Measurements from ENCODE around the gene FABP1.

Gene FABP1

DNA sequence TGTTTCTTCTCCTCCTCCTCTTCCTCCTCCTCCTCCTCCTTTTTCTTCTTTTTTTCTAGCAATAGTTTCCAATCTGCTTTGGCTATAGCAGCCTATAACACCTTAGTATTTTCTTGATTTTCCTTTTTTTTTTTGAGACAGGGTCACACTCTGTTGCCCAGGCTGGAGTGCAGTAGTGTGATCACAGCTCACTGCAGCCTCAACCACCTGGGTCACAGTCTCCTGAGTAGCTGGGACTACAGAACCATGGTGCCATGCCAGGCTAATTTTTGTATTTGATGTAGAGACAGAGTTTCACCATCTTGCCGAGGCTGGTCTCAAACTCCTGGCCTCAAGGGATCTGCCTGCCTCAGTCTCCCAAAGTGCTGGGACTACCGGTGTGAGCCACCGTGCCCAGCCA, 31.6 kb upstream of the FABP1 start:
- no peak overlapping the region for H2BK5ac ChIP-seq (ENCODE audit: low read length)
- no peak overlapping the region for H2BK120ac ChIP-seq (ENCODE audit: low read depth, low read length)
- no peak overlapping the region for H3K14ac ChIP-seq (ENCODE audit: low read length)
- H2AFZ ChIP-seq (ENCODE audit: low read length) = no peak overlapping the region
- no peak overlapping the region for H3K23ac ChIP-seq (ENCODE audit: low read depth, low read length, poor library complexity)
- H3K9me3 ChIP-seq (replicated peaks in 1 of 2; ENCODE audit: control insufficient read depth in 2 of 2, insufficient read depth in 1 of 2, low read depth in 1 of 2, low read length in 2 of 2) = no peaks in the 10 kb centered on the region
- no peak overlapping the region for H3K4me2 ChIP-seq (ENCODE audit: insufficient read depth, low read length, poor library complexity, severe bottlenecking)
- no peaks in the 10 kb centered on the region for H3K4me1 ChIP-seq (ENCODE audit: control insufficient read depth in 2 of 2, insufficient read depth in 1 of 2, low read depth in 1 of 2, low read length in 2 of 2)
- H3K36me3 ChIP-seq (replicated peaks in 1 of 2; ENCODE audit: control insufficient read depth in 2 of 2, insufficient read depth in 2 of 2, low read length in 2 of 2) = no peaks in the 10 kb centered on the region
- H2AK5ac ChIP-seq (ENCODE audit: low read depth, low read length) = no peak overlapping the region
- no peak overlapping the region for H3K4ac ChIP-seq (ENCODE audit: low read length)
- no peaks in the 10 kb centered on the region for H3K27me3 ChIP-seq (ENCODE audit: control insufficient read depth in 3 of 3, insufficient read depth in 3 of 3, low read depth in 1 of 3, low read length in 3 of 3)
- H3K79me1 ChIP-seq (ENCODE audit: low read depth, low read length) = no peaks in the 10 kb centered on the region
- H4K91ac ChIP-seq (ENCODE audit: low read depth, low read length, poor library complexity) = no peak overlapping the region
- WGBS, 2 donors (ENCODE audit: extremely low coverage in 2 of 2, insufficient read length in 2 of 2, insufficient replicate concordance in 1 of 2) = no CpG with 5 or more reads among the region's 3 CpGs
- no peak overlapping the region for H4K8ac ChIP-seq (ENCODE audit: low read depth, low read length)
- no peak for DNase-seq (ENCODE audit: low spot score)
- H3K18ac ChIP-seq (ENCODE audit: low read length) = no peak overlapping the region
- H3K9ac ChIP-seq (ENCODE audit: low read depth, low read length, poor library complexity) = no peak overlapping the region
- H2BK15ac ChIP-seq (ENCODE audit: low read length) = no peak overlapping the region
- no peak overlapping the region for H2BK12ac ChIP-seq (ENCODE audit: low read length)
- no peak overlapping the region for H3K27ac ChIP-seq (replicated peaks; ENCODE audit: low read length)
- H3K4me3 ChIP-seq (ENCODE audit: low read length in 2 of 2) = no peak overlapping the region

DNA sequence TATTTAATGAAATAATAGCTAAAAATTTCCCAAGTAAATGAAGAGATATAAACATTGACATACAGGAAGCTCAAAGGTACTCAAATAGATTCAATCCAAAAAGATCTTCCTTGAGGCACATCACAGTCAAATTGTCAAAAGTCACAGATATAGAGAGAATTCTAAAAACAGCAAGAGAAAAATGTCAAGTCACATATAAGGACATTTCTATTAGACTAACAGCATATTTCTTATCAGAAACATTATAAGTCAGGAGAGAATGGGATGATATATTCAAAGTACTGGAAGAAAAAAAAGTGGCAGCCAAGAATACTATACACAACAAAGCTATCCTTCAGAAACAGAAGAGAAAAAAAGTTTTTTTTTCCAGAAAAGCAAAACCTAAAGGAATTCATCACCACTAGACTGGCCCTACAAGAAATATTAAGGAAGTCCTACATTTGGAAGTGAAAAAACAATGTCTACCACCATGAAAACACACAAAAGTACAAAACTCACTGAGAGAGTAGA, 21.1 kb upstream of the FABP1 start:
- Histone ChIP-seq H3K18ac (ENCODE audit: low read length) (no peak overlapping the region), H2BK5ac (ENCODE audit: low read length) (no peak overlapping the region), H2BK12ac (ENCODE audit: low read length) (no peak overlapping the region), H3K4me3 (ENCODE audit: low read length in 2 of 2) (no peak overlapping the region), H3K27ac (replicated peaks; ENCODE audit: low read length) (no peak overlapping the region), H4K8ac (ENCODE audit: low read depth, low read length) (no peak overlapping the region), H3K4ac (ENCODE audit: low read length) (no peak overlapping the region), H3K23ac (ENCODE audit: low read depth, low read length, poor library complexity) (no peak overlapping the region), H3K4me2 (ENCODE audit: insufficient read depth, low read length, poor library complexity, severe bottlenecking) (no peak overlapping the region), H3K14ac (ENCODE audit: low read length) (no peak overlapping the region), H3K4me1 (ENCODE audit: control insufficient read depth in 2 of 2, insufficient read depth in 1 of 2, low read depth in 1 of 2, low read length in 2 of 2) (no peaks in the 10 kb centered on the region), H3K27me3 (ENCODE audit: control insufficient read depth in 3 of 3, insufficient read depth in 3 of 3, low read depth in 1 of 3, low read length in 3 of 3) (no peaks in the 10 kb centered on the region), H3K36me3 (replicated peaks in 1 of 2; ENCODE audit: control insufficient read depth in 2 of 2, insufficient read depth in 2 of 2, low read length in 2 of 2) (no peaks in the 10 kb centered on the region), H2BK15ac (ENCODE audit: low read length) (no peak overlapping the region), H4K91ac (ENCODE audit: low read depth, low read length, poor library complexity) (no peak overlapping the region), H2AK5ac (ENCODE audit: low read depth, low read length) (no peak overlapping the region), H3K9me3 (replicated peaks in 1 of 2; ENCODE audit: control insufficient read depth in 2 of 2, insufficient read depth in 1 of 2, low read depth in 1 of 2, low read length in 2 of 2) (peaks cover 3% of the 10 kb centered on the region in 2 donors), H3K79me1 (ENCODE audit: low read depth, low read length) (no peaks in the 10 kb centered on the region), H3K9ac (ENCODE audit: low read depth, low read length, poor library complexity) (no peak overlapping the region), H2AFZ (ENCODE audit: low read length) (no peak overlapping the region), H2BK120ac (ENCODE audit: low read depth, low read length) (no peak overlapping the region)
- no peak for DNase-seq (ENCODE audit: low spot score)

DNA sequence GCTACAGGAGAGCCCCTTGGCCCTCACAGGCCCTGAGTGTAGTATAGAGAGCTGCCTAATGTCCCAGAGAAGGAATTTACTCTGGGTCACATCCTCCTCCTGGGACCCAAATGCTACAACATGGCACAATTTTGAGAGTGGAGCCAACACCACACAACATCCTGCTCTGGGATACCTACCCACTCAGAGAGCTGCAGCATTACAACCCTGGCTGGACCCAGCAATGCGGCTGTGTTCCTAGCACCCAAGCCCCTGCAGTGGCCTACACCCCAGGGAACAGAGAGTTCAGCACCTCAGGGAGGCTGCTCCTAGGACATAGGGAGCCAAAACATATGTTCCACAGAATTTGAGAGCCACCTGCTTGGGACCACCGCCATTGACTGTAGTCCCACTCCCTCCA, 19.3 kb upstream of the FABP1 start:
- Histone ChIP-seq H3K27me3 (ENCODE audit: control insufficient read depth in 3 of 3, insufficient read depth in 3 of 3, low read depth in 1 of 3, low read length in 3 of 3) (no peaks in the 10 kb centered on the region), H2BK12ac (ENCODE audit: low read length) (no peak overlapping the region), H4K8ac (ENCODE audit: low read depth, low read length) (no peak overlapping the region), H3K27ac (replicated peaks; ENCODE audit: low read length) (no peak overlapping the region), H3K36me3 (replicated peaks in 1 of 2; ENCODE audit: control insufficient read depth in 2 of 2, insufficient read depth in 2 of 2, low read length in 2 of 2) (no peaks in the 10 kb centered on the region), H3K4ac (ENCODE audit: low read length) (no peak overlapping the region), H2AFZ (ENCODE audit: low read length) (no peak overlapping the region), H3K23ac (ENCODE audit: low read depth, low read length, poor library complexity) (peak overlapping the region; percentile 6), H2AK5ac (ENCODE audit: low read depth, low read length) (no peak overlapping the region), H3K9me3 (replicated peaks in 1 of 2; ENCODE audit: control insufficient read depth in 2 of 2, insufficient read depth in 1 of 2, low read depth in 1 of 2, low read length in 2 of 2) (peaks cover 0 to 3% of the 10 kb centered on the region in 2 donors), H2BK120ac (ENCODE audit: low read depth, low read length) (no peak overlapping the region), H4K91ac (ENCODE audit: low read depth, low read length, poor library complexity) (no peak overlapping the region), H3K4me2 (ENCODE audit: insufficient read depth, low read length, poor library complexity, severe bottlenecking) (no peak overlapping the region), H2BK5ac (ENCODE audit: low read length) (no peak overlapping the region), H3K79me1 (ENCODE audit: low read depth, low read length) (no peaks in the 10 kb centered on the region), H3K4me1 (ENCODE audit: control insufficient read depth in 2 of 2, insufficient read depth in 1 of 2, low read depth in 1 of 2, low read length in 2 of 2) (no peaks in the 10 kb centered on the region), H3K4me3 (ENCODE audit: low read length in 2 of 2) (no peak overlapping the region), H2BK15ac (ENCODE audit: low read length) (no peak overlapping the region), H3K18ac (ENCODE audit: low read length) (no peak overlapping the region), H3K9ac (ENCODE audit: low read depth, low read length, poor library complexity) (no peak overlapping the region), H3K14ac (ENCODE audit: low read length) (no peak overlapping the region)
- DNase-seq (ENCODE audit: low spot score) = no peak
- no CpG with 5 or more reads among the region's 2 CpGs for WGBS, 2 donors (ENCODE audit: extremely low coverage in 2 of 2, insufficient read length in 2 of 2, insufficient replicate concordance in 1 of 2)

DNA sequence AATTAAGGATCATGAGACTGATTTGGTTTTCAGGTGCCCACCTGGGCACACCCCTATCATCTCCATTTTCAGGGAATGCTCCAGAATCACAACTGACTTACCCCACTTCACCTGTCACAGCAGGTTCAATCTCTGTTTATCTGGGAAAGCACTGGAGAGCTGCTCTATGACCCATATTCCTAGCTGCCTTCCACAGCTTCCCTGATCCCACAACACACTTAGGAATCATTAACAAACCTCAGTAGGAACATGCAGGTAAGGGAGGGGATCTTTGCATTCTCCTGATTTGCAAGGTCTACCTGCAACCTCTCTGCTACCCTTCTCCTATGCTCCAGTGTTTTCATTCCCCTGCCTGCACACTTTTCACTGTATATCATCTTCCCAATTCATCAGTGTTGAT, 18.7 kb upstream of the FABP1 start:
- H3K36me3 ChIP-seq (replicated peaks in 1 of 2; ENCODE audit: control insufficient read depth in 2 of 2, insufficient read depth in 2 of 2, low read length in 2 of 2) = no peaks in the 10 kb centered on the region
- no peak overlapping the region for H2AFZ ChIP-seq (ENCODE audit: low read length)
- no peak overlapping the region for H3K27ac ChIP-seq (replicated peaks; ENCODE audit: low read length)
- H4K91ac ChIP-seq (ENCODE audit: low read depth, low read length, poor library complexity) = no peak overlapping the region
- H2BK5ac ChIP-seq (ENCODE audit: low read length) = no peak overlapping the region
- H3K9me3 ChIP-seq (replicated peaks in 1 of 2; ENCODE audit: control insufficient read depth in 2 of 2, insufficient read depth in 1 of 2, low read depth in 1 of 2, low read length in 2 of 2) = peaks cover 0 to 3% of the 10 kb centered on the region in 2 donors
- H3K4me3 ChIP-seq (ENCODE audit: low read length in 2 of 2) = no peak overlapping the region
- H3K14ac ChIP-seq (ENCODE audit: low read length) = no peak overlapping the region
- no peak overlapping the region for H2BK120ac ChIP-seq (ENCODE audit: low read depth, low read length)
- H2BK15ac ChIP-seq (ENCODE audit: low read length) = no peak overlapping the region
- no peak overlapping the region for H2BK12ac ChIP-seq (ENCODE audit: low read length)
- no peaks in the 10 kb centered on the region for H3K79me1 ChIP-seq (ENCODE audit: low read depth, low read length)
- no peak for DNase-seq (ENCODE audit: low spot score)
- no peak overlapping the region for H3K4ac ChIP-seq (ENCODE audit: low read length)
- no peak overlapping the region for H4K8ac ChIP-seq (ENCODE audit: low read depth, low read length)
- H3K9ac ChIP-seq (ENCODE audit: low read depth, low read length, poor library complexity) = no peak overlapping the region
- no peak overlapping the region for H3K23ac ChIP-seq (ENCODE audit: low read depth, low read length, poor library complexity)
- no peak overlapping the region for H2AK5ac ChIP-seq (ENCODE audit: low read depth, low read length)
- no peak overlapping the region for H3K4me2 ChIP-seq (ENCODE audit: insufficient read depth, low read length, poor library complexity, severe bottlenecking)
- no peak overlapping the region for H3K18ac ChIP-seq (ENCODE audit: low read length)
- no peaks in the 10 kb centered on the region for H3K4me1 ChIP-seq (ENCODE audit: control insufficient read depth in 2 of 2, insufficient read depth in 1 of 2, low read depth in 1 of 2, low read length in 2 of 2)
- no peaks in the 10 kb centered on the region for H3K27me3 ChIP-seq (ENCODE audit: control insufficient read depth in 3 of 3, insufficient read depth in 3 of 3, low read depth in 1 of 3, low read length in 3 of 3)

All from neuronal stem cell (in vitro differentiated cells).